SH-SY5Y (cell line): ENCODE results near the gene SND1.

Experiments used
- GATA2 ChIP-seq: IDR thresholded peaks from 2 replicates; pipeline ENCODE4 v1.6.1; 2011; ENCODE audit warnings: mild to moderate bottlenecking, low read depth, low read length
- GATA3 ChIP-seq: IDR thresholded peaks from 2 replicates; pipeline ENCODE4 v1.6.1; 2011; ENCODE audit warnings: low read depth, mild to moderate bottlenecking, low read length, moderate library complexity

DNA sequence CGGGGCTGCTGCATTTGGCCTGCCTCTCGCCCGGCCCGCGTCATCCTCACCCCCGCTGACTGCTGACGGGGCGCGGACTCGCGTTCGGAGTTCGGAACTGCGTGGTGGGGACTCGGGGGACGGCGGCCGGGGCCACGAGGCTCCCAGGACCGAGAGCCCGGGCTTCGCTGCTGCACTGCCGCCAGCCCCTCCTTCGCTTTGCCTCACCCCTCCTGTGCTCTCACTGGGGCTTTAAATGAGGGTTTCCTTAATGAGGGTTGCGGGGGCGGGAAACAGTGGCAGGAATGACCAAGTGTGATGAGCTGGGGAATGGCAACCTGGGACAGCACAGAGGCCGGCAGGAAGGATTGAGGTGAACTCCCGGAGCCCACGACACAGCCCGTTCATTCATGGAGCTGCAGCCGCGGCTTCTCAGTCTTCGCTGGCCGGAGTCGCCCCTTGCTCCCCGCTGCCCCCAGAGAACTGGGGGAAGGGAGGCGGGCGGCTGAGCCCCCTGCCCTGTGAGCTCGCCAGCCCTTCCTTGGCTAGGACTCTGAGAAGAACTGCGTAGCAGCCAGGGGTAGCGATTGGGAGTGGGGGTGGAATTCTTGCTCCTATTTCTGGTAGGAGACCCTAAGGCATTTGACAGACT lies 380.7 kb downstream of the SND1 start:
- no peak for TF ChIP-seq GATA2
- TF ChIP-seq GATA3: no peak
